HG02763 (cell line): ENCODE data around the gene TMEM88.
A peak's percentile ranks its signal among the peaks of the same experiment; 100 is the strongest.
"Not testable (repeated sequence)": the region's sequence is repeated elsewhere in the genome, so short reads cannot be mapped to it uniquely, and the experiment has no call there.

Experiments
- ATAC-seq: cut with Tn5 transposase; IDR thresholded peaks from one replicate; pipeline ENCODE4 v1.9.1; 2021; ENCODE audit warnings: mild to moderate bottlenecking, moderate library complexity; ENCODE audit not compliant: unreplicated experiment

TMEM88 gene

DNA sequence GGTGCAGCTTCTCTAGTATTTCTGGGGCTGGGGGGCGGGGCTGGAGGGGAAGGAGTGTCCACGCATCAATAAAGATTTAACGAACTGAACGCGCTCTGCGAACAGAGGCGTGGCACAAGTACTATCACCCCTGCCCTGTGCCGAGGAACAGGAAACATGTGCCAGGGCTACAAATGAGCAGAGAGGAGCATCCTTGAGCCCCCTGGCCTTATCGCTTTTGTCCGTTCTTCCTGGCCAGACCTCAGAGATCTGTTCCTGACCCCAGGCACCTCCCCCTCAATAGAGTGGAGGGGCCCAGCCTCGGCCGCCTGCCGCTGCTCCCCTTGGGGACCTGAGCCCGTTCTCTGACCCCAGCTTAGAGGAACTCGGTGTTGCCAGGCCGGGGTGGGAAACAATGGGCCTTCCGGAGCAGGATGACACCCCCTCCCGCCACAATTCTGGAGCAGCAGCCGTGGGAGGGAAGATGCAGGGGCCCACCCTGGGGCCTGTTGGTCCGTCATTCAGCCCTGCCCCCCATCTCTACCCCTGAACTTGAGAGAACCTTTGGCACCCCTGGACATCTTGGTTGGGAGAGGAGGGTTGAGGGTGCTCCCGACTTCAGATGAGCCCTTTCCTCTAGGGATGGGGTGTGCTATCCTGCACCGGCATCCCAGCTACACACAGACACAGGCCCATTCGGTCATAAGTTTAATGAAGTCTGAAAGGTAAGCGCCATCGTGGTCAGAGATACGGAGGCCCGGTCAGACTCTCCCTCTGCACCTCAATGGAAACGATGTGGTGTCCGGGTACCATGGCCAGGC lies 1.3 kb downstream of the TMEM88 start:
- ATAC-seq = no peak

DNA sequence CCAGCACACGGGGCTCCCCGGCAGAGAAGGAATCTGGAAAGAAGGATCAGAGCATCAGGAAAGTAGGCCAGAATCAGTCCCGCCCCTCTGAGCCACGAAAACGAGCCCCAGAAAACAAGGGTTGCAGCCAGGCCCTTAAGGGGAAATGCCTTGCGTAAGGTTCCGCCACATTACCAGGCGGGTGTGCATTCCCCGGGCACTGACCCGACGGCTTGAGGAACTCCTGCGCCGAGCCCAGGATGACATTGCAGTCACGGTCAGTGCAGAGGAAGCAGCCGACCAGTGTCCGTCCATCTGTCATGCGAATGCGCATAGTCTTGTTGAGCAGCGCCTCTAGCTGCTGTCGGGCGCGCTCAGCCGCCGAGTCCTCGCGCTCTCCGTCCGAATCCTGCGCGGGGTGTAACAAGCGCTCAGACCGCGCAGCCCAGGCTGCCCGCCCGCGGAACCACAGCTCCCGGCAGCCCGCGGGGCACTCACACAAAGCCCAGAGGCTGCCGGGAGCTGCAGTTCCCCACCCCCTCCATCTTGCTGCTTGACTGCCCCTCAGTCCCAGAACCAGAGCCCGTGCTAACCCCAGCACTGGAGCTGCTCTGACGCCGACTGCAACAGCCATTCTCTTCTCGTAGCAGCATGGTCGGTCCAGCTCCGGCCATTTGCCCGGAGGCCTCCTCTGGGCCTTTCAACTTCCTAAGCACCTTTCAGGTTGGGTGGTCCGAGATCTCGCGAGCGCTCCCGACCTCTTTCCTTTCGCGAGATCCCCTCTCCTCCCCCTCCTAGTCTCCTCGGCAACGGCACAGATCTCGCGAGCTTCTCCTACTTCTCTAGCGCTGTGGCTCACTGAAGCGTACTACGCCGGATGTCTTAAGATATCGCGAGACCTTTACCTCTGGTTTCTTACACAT lies 2.2 kb downstream of the TMEM88 start, which contains the start of gene NAA38:
Gene NAA38 (minus strand): TSS at position 749 of the 902 bp plus-strand sequence. CDS start 96 bp downstream, at position 653.
- ATAC-seq = peak; percentile 73

DNA sequence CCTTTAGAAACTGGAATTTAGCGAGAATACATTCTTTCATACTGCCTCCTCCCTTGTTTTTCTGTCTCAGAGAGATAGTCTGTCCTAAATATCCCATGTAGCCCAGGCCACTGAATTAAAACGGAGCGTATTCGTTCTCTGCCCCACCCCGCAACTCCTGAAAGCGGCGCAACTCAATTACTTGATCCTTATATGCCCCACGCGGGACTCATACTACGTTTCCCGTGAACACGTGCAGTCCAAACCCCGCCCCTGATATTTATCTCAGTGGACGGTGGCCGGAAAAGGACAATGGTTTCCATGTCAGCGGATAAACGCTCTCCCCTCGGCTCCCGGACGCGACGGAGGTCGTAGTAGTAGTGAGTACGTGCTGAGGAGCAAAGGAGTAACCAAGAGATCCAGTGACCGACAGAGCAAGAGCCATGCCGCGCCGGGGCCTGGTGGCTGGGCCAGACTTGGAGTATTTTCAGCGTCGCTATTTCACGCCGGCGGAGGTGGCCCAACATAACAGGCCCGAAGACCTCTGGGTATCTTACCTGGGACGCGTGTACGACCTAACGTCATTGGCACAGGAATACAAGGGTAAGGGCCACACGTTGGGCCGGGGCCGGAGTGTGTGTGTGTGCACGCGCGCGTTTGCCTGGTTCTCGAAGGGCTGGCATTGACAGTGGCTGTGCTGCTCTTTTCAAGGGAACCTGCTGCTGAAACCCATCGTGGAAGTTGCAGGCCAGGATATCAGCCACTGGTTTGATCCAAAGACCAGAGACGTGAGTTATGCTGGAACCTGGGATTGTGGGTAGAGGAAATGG lies 3.1 kb downstream of the TMEM88 start, which contains the start of gene CYB5D1:
Gene CYB5D1 (plus strand): TSS at position 291 of the 809 bp plus-strand sequence. CDS start 132 bp downstream, at position 423.
- peak; percentile 33 for ATAC-seq

DNA sequence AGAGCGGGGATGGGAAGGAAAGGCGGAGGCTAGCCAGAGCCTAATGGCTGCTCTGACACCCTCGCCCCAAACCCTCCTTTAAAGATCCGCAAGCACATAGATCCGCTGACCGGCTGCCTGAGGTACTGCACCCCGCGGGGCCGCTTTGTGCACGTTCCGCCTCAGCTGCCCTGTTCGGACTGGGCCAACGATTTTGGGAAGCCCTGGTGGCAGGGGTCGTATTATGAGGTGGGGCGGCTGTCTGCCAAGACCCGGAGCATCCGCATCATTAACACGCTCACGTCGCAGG lies 3.6 kb downstream of the TMEM88 start:
- ATAC-seq = no peak

DNA sequence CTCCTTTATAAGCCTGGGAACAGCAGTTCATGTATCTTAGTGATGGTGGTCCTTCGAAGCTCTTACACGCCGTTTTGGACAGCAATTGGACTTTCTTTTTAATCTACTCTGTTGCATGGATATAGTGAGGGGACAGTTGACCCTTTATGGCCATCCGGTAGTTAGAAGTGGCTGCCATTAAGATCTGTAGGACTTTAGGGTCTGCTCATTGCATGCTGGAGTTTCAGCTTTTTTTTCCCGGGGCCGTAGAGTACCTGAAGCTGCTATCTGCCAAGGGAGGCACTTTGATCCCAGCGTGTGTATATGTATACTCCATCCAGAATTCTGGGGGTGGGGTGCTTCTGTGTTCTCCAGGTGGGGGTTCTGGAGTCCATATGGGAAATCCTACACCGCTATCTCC lies 4.2 kb downstream of the TMEM88 start:
- ATAC-seq = no peak

DNA sequence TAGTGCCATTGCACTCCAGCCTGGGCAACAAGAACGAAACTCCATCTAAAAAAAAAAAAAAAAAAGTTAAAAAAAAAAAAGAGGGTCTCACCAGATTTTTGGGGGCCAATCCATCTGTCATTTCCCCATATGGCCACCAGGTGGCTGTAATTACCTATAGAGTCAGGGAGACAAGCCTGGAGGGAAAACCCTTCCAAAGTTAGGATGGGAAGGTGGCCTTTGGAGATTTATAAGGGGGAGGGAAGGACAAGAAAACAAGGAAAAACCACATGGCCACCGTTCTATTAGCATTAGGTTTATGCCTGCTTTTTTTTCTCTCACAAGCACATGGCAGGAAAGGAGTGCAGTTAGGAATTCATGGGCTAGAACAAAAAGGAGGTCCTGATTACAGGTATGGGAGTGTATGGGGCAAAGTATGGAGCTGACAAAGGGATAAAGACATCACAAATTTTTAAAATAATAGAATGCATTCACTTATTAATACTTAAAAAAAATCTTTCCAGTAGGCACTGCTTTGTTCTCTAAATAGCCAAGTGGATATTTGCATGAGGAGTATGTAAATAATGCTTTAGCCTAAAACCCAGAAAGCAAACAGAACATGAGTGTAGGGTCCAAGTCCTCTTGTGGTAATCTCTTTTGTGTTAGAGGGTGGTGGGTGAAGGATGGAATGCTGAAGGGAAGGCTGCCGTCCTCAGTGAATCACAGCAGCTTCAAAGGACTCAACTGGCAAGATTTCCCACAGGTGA lies 8.0 kb downstream of the TMEM88 start:
- ATAC-seq = no peak

DNA sequence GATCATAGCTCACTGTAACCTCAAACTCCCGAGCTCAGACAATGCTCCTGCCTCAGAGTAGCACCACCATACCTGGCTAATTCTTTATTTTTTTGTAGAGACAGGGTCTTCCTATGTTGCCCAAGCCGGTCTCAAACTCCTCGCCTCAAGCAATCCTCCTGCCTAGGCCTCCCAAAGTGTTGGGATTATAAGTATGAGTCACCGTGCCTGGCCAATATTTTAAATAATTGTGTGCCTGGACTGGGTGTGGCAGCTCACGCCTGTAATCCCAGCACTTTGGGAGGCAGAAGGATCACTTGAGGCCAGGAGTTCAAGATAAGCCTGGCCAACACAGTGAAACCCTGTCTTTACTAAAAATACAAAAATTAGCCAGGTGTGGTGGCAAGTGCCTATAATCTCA lies 9.5 kb downstream of the TMEM88 start:
- not testable (repeated sequence) for ATAC-seq

DNA sequence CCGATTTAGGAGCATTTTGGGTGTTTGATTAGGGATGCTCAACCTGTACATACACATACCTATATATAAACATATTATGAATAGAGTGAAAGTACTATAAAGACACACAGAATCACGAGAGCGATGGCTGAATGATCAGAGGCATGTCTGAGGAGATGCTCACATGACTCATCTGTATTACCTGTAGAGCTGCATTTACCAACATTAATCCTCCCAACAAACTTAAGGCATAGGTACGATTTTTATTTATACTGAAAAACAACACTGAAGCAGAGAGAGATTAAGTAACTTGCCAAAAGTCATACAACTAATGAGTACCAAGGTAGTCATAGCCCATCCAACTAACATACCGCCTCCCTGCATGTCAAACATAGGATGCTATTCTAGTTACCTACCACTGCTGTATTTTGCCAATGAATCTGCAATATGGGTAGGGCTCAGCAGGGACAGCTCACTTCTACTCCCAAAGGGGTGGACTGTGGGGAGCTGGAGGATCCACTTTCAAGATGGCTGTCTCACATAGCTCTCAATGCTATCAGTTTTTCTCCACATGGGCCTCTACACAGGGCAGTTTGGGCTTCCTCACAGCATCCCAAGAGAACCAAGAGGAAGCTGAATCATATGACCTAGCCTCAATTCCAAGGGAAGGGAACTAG lies 10.3 kb downstream of the TMEM88 start:
- no peak for ATAC-seq

DNA sequence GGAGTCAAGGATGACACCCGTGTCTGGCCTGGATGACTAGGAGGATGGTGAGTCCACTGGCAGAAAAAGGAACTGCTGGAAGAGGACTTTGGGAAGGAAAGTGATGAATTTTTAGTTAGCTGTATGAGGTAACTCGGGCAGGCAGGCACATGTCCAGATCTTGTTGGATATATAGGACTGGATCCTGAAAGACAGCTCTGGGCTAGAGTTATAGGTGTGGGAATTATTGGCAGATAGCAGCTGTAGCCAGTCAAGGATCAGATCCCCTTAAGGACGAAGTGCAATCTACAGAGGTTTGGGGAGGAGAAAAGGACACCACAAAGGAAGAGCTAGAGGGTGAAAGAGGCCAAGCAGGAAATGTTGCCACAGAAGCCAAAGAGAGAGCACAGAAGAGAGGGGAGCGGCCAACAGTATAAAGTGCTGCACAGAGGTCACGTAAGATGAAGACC lies 13.0 kb downstream of the TMEM88 start:
- no peak for ATAC-seq

DNA sequence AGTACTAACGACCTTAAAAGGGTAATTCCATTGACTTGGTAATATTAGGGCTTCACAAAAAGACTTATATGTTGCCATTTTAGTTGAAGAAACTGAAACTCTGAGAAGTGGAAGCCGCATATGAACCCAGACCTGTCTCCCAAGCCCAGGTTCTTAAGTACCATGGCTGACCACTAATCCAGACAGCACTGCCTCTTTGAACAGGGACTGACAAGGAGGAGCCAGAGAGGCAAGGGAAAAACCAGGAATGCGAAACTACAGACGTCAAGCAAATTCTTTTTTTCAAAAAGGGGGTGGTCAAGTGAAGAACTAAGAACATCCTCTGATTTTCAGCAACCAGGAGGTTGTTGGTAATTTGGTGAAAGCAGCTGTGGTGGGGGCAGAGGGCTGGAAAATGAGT lies 18.2 kb downstream of the TMEM88 start:
- no peak for ATAC-seq

DNA sequence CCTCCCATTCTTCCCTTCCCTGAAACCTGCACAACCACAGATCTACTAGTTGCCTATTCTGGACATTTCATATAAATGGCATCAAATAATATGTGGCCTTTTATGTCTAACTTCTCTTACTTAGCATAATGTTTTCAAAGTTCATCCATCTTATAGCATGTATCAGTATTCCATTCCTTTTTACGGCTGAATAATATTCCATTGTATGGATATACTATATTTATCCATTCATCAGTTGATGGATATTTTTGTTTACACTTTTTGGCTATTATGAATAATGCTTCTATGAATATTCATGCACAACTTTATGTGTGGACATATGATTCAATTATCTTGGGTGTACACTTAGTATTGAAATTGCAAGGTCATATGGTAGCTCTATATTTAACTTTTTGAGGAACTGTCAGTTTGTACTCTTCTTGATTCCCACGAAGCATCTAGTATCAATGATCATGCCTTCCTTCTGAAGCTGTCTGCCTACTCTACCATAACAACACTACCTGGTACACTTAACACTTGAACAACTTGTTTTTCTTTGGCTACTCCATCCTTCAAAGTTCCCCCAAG lies 21.0 kb downstream of the TMEM88 start:
- ATAC-seq = no peak

DNA sequence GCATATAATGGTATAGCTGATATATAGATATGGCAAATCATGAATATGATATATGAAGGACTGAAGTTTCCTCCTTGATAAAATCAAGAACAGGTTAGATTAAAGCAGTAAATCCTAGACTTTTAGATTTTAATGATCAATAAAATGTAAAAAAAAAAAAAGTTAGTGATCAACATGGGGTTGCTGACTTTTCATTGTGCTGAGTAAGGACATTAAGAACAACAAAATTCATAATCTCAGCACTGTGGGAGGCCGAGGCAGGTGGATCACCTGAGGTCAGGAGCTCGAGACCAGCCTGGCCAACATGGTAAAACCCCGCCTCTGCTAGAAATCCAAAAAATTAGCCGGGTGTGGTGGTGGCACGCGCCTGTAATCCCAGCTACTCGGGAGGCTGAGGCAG lies 23.4 kb downstream of the TMEM88 start:
- ATAC-seq = no peak

DNA sequence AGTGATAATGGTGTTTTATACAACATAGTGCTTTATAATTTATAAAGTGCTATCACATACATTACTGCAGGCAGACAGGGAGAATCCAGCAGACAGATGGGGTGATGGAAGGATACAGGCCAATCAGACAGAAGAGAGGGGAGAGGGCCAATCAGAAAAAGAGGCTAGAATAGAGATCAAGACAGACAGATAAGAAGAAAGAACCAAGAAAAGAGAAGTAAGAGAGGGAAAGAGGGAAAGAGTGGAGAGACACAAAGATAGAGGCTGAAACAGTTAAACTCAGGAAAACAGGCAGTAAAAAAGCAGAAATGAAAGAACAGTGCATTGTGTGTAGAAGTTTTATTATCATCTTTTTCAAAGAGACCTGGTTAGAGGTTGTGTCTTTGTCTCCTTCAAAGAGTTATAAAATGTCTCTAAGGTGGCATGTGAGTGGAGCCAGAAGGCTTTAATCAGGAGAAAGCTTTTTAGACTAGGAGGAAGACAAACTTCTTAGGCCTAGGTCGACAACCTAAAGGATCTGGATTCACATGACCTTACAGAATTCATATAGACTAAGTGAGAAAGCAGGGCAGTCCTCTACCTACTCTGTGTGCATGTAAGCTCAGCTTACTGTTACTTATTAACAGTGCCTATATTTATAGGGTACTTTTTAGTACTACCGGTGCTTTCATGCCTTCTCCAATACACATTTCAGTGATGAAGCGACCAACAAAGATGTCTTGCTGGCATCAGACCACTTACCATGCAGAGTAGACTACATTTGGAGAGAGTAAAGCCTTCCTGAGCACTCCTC lies 25.4 kb downstream of the TMEM88 start:
- ATAC-seq = no peak

DNA sequence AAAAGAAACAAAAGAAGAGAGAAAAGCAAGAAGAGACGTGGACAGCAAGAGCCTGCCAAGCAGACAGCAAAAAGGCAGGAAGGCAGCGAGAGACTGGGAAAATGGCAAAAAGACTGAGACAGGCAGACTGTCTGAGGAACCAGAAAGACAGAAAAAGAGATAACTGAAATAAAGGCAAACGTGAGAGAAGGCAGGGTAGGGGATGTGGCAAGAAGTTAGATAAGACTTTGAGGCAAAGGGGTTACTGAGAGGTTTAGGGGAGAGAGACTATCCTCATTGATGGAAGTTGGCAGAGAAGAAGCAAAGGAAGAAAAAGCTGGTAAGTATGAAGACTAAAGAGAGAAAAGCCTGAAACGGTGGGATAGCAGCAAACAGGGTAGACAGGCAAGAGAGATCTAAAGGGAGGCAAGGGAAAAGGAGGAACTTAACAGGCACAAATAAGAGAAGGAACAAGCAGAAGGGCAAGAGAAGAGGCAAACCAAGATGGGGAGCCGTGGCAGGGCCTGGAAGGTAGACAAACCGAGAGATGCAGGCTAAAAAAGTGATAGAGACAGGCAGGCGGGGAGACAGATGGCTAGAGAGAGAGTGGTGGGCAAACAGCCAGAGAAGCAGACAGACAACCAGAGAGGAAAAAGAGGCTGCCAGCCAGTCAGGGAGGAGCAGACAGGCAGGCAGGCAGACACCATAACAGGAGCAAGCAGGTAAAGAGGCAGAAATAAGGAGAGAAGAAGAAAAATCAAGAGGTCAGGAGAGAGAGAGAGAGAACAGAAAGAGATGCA lies 26.6 kb downstream of the TMEM88 start:
- no peak for ATAC-seq

DNA sequence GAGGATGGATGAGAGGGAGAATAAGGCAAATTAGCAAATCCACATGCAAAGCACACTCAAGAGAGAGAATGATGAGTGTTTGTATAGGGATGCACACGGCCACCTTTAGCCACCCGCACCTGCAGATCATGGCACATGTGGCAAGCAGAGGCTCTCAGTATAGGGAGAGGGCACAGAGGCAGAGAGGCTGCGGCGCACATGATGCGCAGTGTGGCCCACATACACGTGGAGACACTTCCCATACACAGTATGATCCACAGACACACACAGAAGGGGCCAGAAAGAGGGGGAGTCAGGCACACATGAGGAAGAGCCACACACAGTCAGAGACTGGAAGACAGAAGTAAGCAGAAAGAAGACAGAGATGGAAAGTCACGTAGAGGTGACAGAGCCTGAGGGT lies 27.2 kb downstream of the TMEM88 start:
- ATAC-seq = no peak

DNA sequence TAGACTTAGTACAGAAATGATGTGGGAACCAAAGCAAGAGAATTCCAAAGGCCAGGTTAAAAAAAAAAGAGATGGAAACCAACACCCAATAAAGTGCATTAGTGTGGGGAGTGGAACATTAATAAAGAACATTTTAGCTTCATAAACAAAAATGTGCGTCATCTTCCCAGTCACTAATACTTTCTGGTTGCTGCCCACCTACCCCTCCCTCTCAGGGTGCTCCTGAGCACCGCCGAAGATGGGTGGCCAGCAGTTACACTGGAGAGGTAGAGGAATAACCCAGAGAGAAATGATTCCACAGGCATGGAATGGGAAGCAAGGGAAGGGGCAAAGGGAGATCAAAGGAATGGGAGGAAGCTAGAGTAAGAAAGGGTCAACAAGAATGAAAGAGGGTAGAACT lies 27.8 kb downstream of the TMEM88 start:
- no peak for ATAC-seq

DNA sequence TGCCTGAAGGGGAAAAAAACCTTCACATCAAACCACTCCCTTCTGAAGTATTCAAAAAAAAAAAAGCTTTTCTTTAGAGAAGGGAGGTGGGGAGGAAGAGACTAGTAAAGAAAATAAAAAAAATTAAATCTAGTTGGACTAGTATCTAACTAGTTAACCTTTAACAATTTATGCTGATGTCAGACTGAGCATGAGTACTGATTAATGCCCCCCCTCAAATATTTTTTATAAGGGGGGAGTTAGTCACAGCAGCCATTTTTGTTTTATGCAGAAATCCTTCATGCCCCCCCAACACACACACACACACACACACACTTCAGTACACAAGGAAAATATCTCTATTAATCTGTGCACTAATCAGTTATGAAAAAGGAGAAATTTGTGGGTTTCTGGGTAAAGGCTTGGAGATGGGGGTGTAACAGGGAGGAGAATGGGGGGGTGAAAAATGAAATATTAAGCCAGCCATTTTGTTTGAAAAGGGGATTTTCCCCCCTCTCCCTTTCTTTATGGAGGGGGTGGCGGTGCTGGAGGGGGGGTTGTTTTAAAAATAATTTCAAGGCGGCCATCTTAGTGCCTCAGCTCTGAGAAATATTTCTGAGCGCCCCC lies 29.0 kb downstream of the TMEM88 start:
- ATAC-seq = no peak
